ENCODE data around the gene DAO.

DAO gene

DNA sequence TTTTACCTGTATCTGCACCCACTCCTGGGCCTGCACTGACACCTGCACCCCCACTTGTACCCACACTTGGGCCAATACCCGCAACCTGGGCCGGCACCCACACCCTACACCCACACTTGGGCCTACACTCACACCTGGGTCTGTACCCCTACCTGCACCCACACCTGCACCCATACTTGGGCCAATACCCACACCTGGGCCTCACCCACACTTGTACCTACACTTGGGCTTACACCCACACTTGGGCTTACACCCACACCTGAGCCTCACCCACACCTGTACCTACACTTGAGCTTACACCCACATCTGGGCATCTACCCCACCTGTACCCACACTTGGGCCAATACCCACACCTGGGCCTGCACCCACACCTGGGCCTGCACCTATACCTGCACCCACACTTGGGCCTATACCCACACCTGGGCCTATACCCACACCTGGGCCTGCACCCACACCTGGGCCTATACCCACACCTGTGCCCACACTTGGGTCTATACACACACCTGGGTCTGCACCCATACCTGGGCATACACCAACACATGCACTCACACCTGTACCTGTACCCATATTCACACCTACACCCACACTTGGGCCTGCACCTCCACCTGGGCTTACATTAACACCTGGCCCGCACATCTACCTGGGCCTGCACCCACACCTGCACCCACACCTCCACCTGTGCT, 39.2 kb downstream of the DAO start:
- no peak for DNase-seq (ENCODE audit: low read depth in 2 of 2)

DNA sequence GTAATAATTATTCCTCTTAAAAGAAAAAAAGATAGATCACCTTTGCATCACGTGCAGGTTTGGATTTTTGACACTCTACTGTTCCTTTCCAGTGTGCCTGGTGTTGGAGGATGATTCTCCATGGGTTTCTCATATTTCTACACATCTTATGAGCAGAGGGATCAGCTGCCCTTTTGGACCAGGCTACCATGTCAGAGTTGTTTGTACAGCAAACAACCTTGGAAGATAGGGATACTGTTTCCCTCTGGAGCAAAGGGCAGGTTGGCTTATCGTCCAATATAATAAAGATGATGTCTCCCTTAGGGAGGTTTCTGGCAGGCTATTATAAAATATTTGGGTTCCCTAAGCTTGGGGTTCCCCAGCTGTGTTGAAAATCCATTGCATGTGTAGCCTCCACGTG, 42.1 kb downstream of the DAO start:
- DNase-seq (ENCODE audit: low read depth in 2 of 2), result no peak

DNA sequence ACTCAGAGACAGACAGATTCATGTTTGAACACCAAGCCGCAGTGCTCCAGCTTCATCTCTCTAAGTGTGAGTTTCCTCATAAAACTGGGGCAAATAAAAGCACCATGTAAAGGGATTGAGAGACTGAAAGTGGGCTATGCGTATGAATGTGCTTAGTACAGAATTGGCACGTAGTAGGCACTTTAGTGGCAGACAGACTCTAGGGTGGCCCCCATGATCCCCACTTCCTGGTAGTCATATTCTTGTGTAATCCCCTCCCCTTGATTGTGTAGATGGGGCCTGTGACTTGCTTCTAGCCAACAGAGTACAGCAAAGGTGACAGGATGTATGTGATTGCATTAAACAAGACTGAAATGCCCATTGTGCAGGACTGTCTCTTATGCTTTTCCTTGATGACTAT, 43.0 kb downstream of the DAO start:
- no peak for DNase-seq (ENCODE audit: low read depth in 2 of 2)

GRCh38 chr12:108928695-108929094, 48.8 kb downstream of the DAO start:
- no peak for DNase-seq (ENCODE audit: low read depth in 2 of 2)

DNA sequence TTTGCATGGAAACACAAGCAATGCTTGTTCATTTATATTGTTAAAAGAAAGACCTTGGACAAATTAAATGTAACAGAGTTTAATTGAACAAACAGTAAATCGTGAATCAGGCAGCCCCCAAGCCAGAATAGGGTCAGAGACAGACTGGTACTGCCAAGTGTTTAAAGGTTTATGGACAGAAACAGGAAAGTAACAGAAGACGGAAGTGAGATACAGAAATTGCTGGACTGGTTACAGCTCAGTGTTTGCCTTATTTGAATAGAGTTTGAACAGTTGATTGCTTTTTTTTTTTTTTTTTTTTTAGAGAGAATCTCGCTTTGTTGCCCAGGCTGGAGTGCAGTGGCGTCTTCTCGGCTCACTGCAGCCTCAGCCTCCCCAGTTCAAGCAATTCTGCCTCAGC, 50.3 kb downstream of the DAO start:
- DNase-seq (ENCODE audit: low read depth in 2 of 2), result no peak

DNA sequence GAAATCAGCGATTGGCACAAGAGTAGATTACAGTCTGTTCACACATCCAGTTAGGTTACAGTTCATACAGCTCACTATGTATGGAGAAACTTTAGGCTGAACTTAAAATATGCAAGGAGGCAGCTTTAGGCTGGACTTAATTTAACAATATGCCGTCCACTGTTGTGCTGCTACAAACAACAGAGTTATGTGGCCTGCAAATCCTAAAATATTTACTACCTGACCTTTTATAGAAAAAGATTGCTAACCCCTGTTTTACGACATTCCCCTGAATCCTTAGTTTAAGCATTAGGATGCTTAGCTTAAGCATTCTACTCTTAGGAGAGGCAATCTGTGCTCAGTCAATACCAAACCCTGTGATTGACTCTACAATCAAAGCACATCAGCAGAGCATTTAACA, 50.9 kb downstream of the DAO start:
- DNase-seq (ENCODE audit: low read depth in 2 of 2), result no peak

- no peak for DNase-seq (ENCODE audit: low read depth in 2 of 2)
Observed at GRCh38 chr12:108933949-108934348, 54.1 kb downstream of the DAO start.

GRCh38 chr12:108935159-108935763, 55.4 kb downstream of the DAO start:
- no peak for DNase-seq (ENCODE audit: low read depth in 2 of 2)

GRCh38 chr12:108938247-108938924, 58.5 kb downstream of the DAO start:
- no peak for DNase-seq (ENCODE audit: low read depth in 2 of 2)

DNA sequence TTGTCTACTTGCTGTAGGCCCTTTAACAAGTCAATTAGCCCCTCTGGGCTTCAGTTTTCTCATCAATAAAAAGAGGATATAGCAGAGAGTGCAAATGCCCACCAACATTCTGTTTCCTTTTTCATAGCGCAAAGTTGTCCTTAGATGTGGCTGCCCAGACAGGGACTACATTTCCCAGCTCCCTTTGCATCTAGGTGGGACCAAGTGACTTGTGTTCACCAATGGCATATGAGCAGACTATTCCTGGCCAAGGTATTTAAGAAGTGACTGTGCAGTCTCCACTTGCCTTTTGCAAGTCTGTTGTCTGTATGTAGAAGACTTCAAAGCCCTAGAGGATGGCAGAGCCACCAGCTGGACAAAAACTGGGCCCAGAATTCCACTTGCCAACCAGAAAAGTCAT, 59.7 kb downstream of the DAO start:
- DNase-seq (ENCODE audit: low read depth in 2 of 2), result no peak

DNA sequence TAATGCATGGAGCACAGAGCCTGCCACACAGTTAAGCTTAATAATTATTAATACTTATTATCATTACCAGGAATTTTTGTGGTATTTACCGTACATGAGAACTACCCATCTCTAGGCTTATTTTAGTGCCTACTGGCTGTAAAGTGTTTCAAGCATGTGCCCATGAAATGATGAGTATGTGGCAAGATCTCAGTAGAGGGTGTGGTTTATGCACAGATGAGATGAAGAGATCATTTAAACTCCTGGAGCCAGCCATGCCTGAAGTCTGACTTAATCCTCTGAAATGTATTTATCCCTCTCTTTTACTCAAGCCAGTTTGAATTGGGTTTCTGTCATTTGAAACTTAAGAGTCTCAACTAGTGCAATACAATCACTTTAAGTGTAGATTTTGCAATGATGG, 60.2 kb downstream of the DAO start:
- DNase-seq (ENCODE audit: low read depth in 2 of 2), result no peak

DNA sequence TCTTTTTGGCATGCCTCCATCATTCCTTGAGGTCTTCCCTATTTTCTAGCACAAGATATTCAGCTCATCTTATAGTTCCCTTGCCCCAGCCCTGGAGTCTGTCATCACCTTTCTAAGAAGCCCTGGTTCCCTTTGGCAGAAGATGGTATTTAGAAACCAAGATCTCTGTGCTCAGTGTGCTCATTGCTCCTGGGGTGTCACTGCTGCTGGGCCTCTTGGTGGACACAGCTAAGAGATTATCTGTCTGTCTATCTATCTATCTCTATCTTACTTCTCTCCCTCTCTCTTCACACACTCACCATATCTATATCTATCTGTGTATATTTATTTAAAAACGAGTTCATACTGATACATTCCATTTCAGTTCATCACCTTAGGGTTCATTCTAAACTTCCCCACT, 67.2 kb downstream of the DAO start:
- no peak for DNase-seq (ENCODE audit: low read depth in 2 of 2)

GRCh38 chr12:108948367-108948766, 68.5 kb downstream of the DAO start:
- no peak for DNase-seq (ENCODE audit: low read depth in 2 of 2)

DNA sequence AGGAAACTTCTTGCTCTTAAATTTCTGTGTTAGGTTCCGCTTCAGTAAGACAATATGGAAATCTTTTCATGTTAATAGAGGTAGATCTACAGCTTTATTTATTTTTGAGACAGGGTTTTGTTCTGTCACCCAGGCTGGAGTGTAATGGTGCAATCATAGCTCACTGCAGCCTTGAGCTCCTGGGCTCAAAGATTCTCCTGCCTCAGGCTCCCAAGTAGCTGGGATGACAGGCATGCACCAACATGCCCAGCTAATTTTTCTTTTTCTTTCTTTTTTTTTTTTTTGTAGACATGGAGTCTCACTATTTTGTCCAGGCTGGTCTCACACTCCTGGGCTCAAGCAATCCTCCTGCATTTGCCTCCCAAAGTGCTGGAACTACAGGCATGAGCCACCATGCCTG, 70.1 kb downstream of the DAO start:
- DNase-seq (ENCODE audit: low read depth in 2 of 2), result no peak

Data from stimulated activated CD4-positive, alpha-beta T cell treated with anti-CD3 and anti-CD28 coated beads, Interleukin-1b, Interleukin-23, amount 100 ng/mL, for 4 hours (primary cell).